HG03565 (cell line): ENCODE data around the gene NOM1.

Source experiments
- ATAC-seq: cut with Tn5 transposase; IDR thresholded peaks from one replicate; pipeline ENCODE4 v1.9.1; 2021; ENCODE audit warnings: mild to moderate bottlenecking, moderate library complexity; ENCODE audit not compliant: unreplicated experiment

The NOM1 gene

GRCh38 chr7:157014635-157015555 is 65.4 kb downstream of the NOM1 start:
- no peak for ATAC-seq

- ATAC-seq = no peak
Measured at GRCh38 chr7:157016024-157016351, 66.5 kb downstream of the NOM1 start.

GRCh38 chr7:157016352-157017041 is 67.0 kb downstream of the NOM1 start:
- peak; percentile 67 for ATAC-seq

GRCh38 chr7:157017149-157017548 is 67.6 kb downstream of the NOM1 start:
- no peak for ATAC-seq

- ATAC-seq = no peak
Measured at GRCh38 chr7:157017603-157018327, 68.3 kb downstream of the NOM1 start.

- no peak for ATAC-seq
Measured at GRCh38 chr7:157018328-157018996, 69.0 kb downstream of the NOM1 start.

- ATAC-seq = no peak
Measured at GRCh38 chr7:157018997-157019608, 69.6 kb downstream of the NOM1 start.

- no peak for ATAC-seq
Measured at GRCh38 chr7:157019718-157020451, 70.4 kb downstream of the NOM1 start.

- no peak for ATAC-seq
Measured at GRCh38 chr7:157020514-157021070, 71.1 kb downstream of the NOM1 start.

- ATAC-seq = no peak
Measured at GRCh38 chr7:157021071-157021870, 71.8 kb downstream of the NOM1 start.

- ATAC-seq = no peak
Measured at GRCh38 chr7:157021871-157022680, 72.6 kb downstream of the NOM1 start.
